HepG2 (cell line): ENCODE measurements around the gene EFNA4. TPM values are rescaled to one million over a fixed set of nuclear protein-coding genes. Genes with fewer than 3 reads are reported as not detected.

Experiments used
- ATAC-seq: fragments of 200-7000 bp; cut with Tn5 transposase; 3 replicates; pipeline ENCODE4 v1.9.1; 2020; ENCODE audit warnings: mild to moderate bottlenecking, moderate library complexity
- BruUV-seq: library from RNA; stranded (reverse); fragments of 400-500 nt; replicated peaks from 2 replicates; lab custom pipeline; 2021; lab: Mats Ljungman, UMichigan
- CTCF ChIA-PET: fragments of 300-600 bp; formaldehyde crosslinking; extraction: SDS; loops from one replicate; lab custom pipeline; 2021; ENCODE audit warnings: low total read pairs, inconsistent platforms, low intra/inter-chr PET ratio; lab: Yijun Ruan, JAX
- POLR2A ChIA-PET: fragments of 350-600 bp; sonication (Branson Sonifier 250); formaldehyde crosslinking; loops from one replicate; lab custom pipeline; 2020; ENCODE audit warnings: antibody characterized with exemption, inconsistent platforms; lab: Yijun Ruan, JAX
- DNase-seq: peaks from one replicate; pipeline ENCODE4 v3.0.0-alpha.2; 2015; ENCODE audit warnings: low spot score
- FAIRE-seq: peaks from 3 replicates; lab custom pipeline; 2011; peaks lifted over from hg19 to GRCh38; lab: Jason Lieb, UNC
- H2AFZ ChIP-seq: one replicate; pipeline ENCODE4 v1.6.1; 2011; ENCODE audit warnings: low read length, inconsistent platforms
- H3K27ac ChIP-seq: fragments of 300-600 bp; 3 replicates; pipeline ENCODE4 v1.8.0; 2011; ENCODE audit warnings: mixed run types, mild to moderate bottlenecking, mixed read lengths, low read length, inconsistent platforms; ENCODE audit not compliant: insufficient read depth; ENCODE audit errors: extremely low read length
- H3K27me3 ChIP-seq, 2 experiments: fragments of 200-600 bp in 1 of 2; 2 replicates in 1 of 2; 3 replicates in 1 of 2; pipeline versions ENCODE4 v1.6.0 to v1.8.0; 2011; ENCODE audit warnings: low read length in 2 of 2, mild to moderate bottlenecking in 2 of 2, moderate library complexity in 2 of 2, inconsistent platforms in 1 of 2; ENCODE audit not compliant: insufficient read depth in 2 of 2, control insufficient read depth in 1 of 2
- H3K36me3 ChIP-seq, 2 experiments: fragments of 200-600 bp in 1 of 2; replicated peaks in 1 of 2; 2 replicates in 1 of 2; 3 replicates in 1 of 2; pipeline versions ENCODE4 v1.5.1 to v1.8.0; 2011; ENCODE audit warnings: low read length in 2 of 2, inconsistent platforms in 1 of 2; ENCODE audit not compliant: insufficient read depth in 2 of 2, control insufficient read depth in 1 of 2
- H3K4me1 ChIP-seq: 2 replicates; pipeline ENCODE4 v1.5.1; 2012; ENCODE audit warnings: low read length, inconsistent platforms; ENCODE audit not compliant: insufficient read depth
- H3K4me2 ChIP-seq: 2 replicates; pipeline ENCODE4 v1.6.0; 2011; ENCODE audit warnings: low read depth, low read length, inconsistent platforms
- H3K4me3 ChIP-seq, 3 experiments: fragments of 200-600 bp in 1 of 3; sonication (generic), shearing (Covaris generic) in 1 of 3; replicated peaks in 1 of 3; 2 replicates each; pipeline ENCODE4 v1.5.1; 2011 to 2016; ENCODE audit warnings: low read length in 3 of 3, inconsistent platforms in 2 of 3, low read depth in 2 of 3, mild to moderate bottlenecking in 2 of 3, control low read depth in 1 of 3, mixed read lengths in 1 of 3; ENCODE audit not compliant: insufficient read depth in 1 of 3
- H3K79me2 ChIP-seq: one replicate; pipeline ENCODE4 v1.6.1; 2011; ENCODE audit warnings: low read length, inconsistent platforms; ENCODE audit not compliant: insufficient read depth
- H3K9ac ChIP-seq: 2 replicates; pipeline ENCODE4 v1.6.0; 2011; ENCODE audit warnings: mild to moderate bottlenecking, low read depth, low read length, inconsistent platforms; ENCODE audit not compliant: insufficient read depth
- H3K9me3 ChIP-seq: 2 replicates; pipeline ENCODE4 v1.5.1; 2012; ENCODE audit warnings: mild to moderate bottlenecking, low read length
- H4K20me1 ChIP-seq: 2 replicates; pipeline ENCODE4 v1.6.0; 2011; ENCODE audit warnings: inconsistent platforms, mild to moderate bottlenecking, low read length, moderate library complexity; ENCODE audit not compliant: insufficient read depth
- MIXL1 ChIP-seq: IDR thresholded peaks from 2 replicates; pipeline ENCODE4 v1.6.1; 2016
- NCOA5 ChIP-seq: sonication (generic); formaldehyde crosslinking; IDR thresholded peaks from 2 replicates; pipeline ENCODE4 v1.4.0; 2020; ENCODE audit warnings: missing genetic modification reagents
- NFRKB ChIP-seq: fragments of 450-650 bp; IDR thresholded peaks from 2 replicates; pipeline ENCODE4 v1.6.1; 2017
- PCBP1 ChIP-seq: fragments of 200-400 bp; formaldehyde crosslinking; IDR thresholded peaks from 2 replicates; pipeline ENCODE4 v1.6.1; 2017; ENCODE audit warnings: mild to moderate bottlenecking, low read depth, low read length, borderline replicate concordance
- ZNF616 ChIP-seq: sonication (generic); formaldehyde crosslinking; IDR thresholded peaks from 2 replicates; pipeline ENCODE4 v1.5.0; 2020; ENCODE audit warnings: low read depth, mild to moderate bottlenecking, missing genetic modification reagents
- WGBS: methylation state at CpG from one replicate; pipeline ENCODE4 v1.1.6; 2017; ENCODE audit warnings: low lambda C conversion rate; 5-methylcytosine and 5-hydroxymethylcytosine counted together
- in situ Hi-C: cut with HindIII; loops from 2 replicates; pipeline ENCODE4 v1.10.0; 2017; ENCODE audit warnings: low pct_unique_long_range_greater_than_20kb; ENCODE audit not compliant: extremely low pct_ligation_motif_present
- intact Hi-C: fragments of 100-400 bp; cut with micrococcal nuclease; formaldehyde crosslinking; loops from one replicate; pipeline ENCODE4 v1.10.0; 2022; ENCODE audit not compliant: unreplicated experiment
- polyA plus RNA-seq, 8 experiments: library from polyadenylated mRNA; depleted of rRNA in 3 of 8; stranded (reverse) in 7 of 8; unstranded in 1 of 8; fragments of >200 nt; fragmentation: Illumina TruSeq in 4 of 8; extraction: Trizol in 4 of 8; gene quantifications; 2 replicates each; pipeline versions ENCODE4 v1.2.1 to v1.2.3, GENCODE V29; 2011 to 2016; ENCODE audit warnings: low read depth in 4 of 8, missing spikeins in 1 of 8, mixed read lengths in 1 of 8; ENCODE audit not compliant: insufficient read depth in 1 of 8
- total RNA-seq, 5 experiments: library from RNA; depleted of rRNA; stranded (reverse); fragments of >200 nt; fragmentation: Illumina TruSeq; extraction: Trizol; gene quantifications; 2 replicates each; pipeline ENCODE4 v1.2.3, GENCODE V29; 2016; ENCODE audit warnings: low read depth in 1 of 5
- TF ChIP-seq, protein P1 (sequence below): sonication (generic); formaldehyde crosslinking; conservative IDR thresholded peaks from 2 replicates; pipeline ENCODE4 v1.8.1; 2023; ENCODE audit warnings: missing genetic modification reagents

Gene EFNA4
- total and polyA plus RNA-seq, 2 of the 13 experiments (the other 11 are each of a cell fraction or from before 2014, with no cell fraction given), result 12.0 to 17.2 TPM

DNA sequence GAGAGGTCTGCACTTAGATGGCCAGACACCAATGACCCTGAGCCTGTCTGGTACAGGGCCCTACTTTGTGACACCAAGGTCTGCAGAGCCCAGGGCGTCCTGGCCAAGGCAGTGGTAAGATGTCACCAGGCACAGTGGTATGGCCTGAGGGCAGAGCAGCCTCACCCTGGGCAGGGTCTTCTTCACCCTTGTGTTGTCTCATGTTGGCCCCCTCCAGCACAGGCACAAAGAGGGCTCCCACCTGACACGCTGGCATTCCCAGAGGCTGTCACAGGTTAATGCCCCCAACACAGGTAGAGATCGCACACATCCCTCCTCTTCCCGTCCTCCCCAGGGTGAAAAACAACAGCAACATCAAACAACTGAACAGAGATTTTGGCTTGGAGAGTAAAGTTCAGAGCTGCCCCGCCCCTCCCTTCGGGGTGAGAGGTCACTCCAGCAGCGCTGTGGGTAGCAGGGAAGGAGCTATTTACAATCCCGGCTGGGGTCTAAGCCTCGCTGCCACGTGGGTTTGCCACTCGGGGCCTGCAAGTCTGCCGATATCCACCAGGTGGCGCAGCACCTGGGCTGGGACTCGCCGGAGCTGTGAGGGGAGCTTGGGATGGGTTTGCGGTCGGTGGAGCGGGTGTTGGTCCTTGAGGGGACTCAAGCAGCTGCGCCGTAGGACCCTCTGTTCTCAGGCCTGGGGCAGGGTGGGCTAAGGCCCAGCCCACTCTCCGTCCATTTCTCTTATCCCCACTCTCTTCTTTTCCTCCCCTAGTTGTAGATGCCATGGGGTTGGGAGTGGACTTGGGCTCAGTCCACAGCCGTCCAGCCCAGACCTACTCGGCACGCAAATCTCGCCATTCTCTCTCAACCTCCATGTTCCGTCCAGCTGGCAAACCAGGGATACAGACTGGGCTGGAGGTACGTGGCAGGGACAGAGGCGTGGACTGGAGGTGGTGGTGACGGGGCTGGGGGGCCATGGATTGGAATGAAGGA is 27.8 kb downstream of the EFNA4 start (continued):
- TF ChIP-seq, protein P1, sequence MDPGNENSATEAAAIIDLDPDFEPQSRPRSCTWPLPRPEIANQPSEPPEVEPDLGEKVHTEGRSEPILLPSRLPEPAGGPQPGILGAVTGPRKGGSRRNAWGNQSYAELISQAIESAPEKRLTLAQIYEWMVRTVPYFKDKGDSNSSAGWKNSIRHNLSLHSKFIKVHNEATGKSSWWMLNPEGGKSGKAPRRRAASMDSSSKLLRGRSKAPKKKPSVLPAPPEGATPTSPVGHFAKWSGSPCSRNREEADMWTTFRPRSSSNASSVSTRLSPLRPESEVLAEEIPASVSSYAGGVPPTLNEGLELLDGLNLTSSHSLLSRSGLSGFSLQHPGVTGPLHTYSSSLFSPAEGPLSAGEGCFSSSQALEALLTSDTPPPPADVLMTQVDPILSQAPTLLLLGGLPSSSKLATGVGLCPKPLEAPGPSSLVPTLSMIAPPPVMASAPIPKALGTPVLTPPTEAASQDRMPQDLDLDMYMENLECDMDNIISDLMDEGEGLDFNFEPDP (CRISPR knock-in tag), result 0 out of 2 replicates have a peak, but pooled peaks have one; percentile 83
- TF ChIP-seq ZNF616 (CRISPR knock-in tag) (no peak), NCOA5 (CRISPR knock-in tag) (no peak)

DNA sequence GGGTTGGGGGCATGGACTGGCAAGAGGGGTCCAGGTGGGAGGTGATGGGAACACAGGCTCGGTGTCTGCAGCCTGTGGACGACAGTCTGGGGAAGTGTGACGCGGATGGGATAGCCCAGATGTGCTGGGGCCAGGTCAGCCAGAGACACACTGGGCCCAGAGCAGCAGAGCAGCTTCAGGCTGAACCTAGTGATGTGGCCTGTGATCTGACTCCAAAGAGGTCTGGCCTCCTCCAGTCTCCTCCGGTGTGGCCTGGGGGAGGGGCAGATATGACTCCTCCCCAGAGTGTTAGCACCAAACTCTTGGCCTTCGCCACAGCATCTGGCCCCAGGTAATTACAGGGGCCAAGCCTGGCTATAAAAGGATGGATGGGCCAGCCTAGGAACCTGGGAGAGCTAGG is 28.6 kb downstream of the EFNA4 start:
- Histone ChIP-seq H3K79me2 (no peaks in the 10 kb centered on the region), H3K27ac (no peak overlapping the region), H3K4me1 (peaks cover 72% of the 10 kb centered on the region), H3K36me3 (no peaks in the 10 kb centered on the region), H3K9me3 (no peaks in the 10 kb centered on the region), H3K4me3 (peak overlapping the region in 1 of 3 experiments; percentile 54; a peak in 1 of 6 replicates), H3K27me3 (peaks cover 0 to 2% of the 10 kb centered on the region in 2 experiments; a peak in 1 of 5 replicates), H3K9ac (no peak overlapping the region), H2AFZ (no peak overlapping the region), H4K20me1 (no peaks in the 10 kb centered on the region), H3K4me2 (peak overlapping the region; percentile 19; the same call in 1 of the 2 replicates)
- FAIRE-seq (no peak), DNase-seq (no peak), ATAC-seq (no peak)
- ChIA-PET POLR2A (interaction anchor here (0.9 to 2.2 kb wide), 11 partner anchors 8 to 81 kb away, joined by 3 to 75 read pairs (median 8); partner anchors contain the start of genes ADAM15, EFNA1, KRTCAP2 and SLC50A1), CTCF (interaction anchor here (4.7 to 6.6 kb wide), 2 partner anchors 43 to 75 kb away, joined by 18 to 165 read pairs; partner anchors contain the start of gene SLC50A1)
- WGBS, result 92% methylated on average over 4 of the region's 6 CpGs
- intact Hi-C loops (loop anchor here (5.0 kb wide), 1 partner anchor 35 kb away; the partner anchor contains the start of gene EFNA1), in situ Hi-C loops (loop anchor here (5.0 kb wide), 2 partner anchors 35 to 75 kb away; partner anchors contain the start of gene EFNA1)
- TF ChIP-seq MIXL1 (CRISPR knock-in tag) (no peak), PCBP1 (0 out of 2 replicates have a peak, but pooled peaks have one; percentile 4), NFRKB (no peak)
- no TSS peak for BruUV-seq
